Caco-2 (cell line): ENCODE measurements around the gene NARS2. TPM values are rescaled to one million over a fixed set of nuclear protein-coding genes. Genes with fewer than 3 reads are reported as not detected.

Experiments used
- BruUV-seq: library from RNA; stranded (reverse); fragments of 400-500 nt; replicated peaks from 2 replicates; lab custom pipeline; 2021; lab: Mats Ljungman, UMichigan
- CTCF ChIA-PET: fragments of 300-600 bp; sonication (Branson Sonifier 250); formaldehyde crosslinking; loops from one replicate; lab custom pipeline; 2022; ENCODE audit warnings: antibody characterized with exemption; lab: Charles Lee
- POLR2A ChIA-PET: fragments of 300-600 bp; sonication (Branson Sonifier 250); formaldehyde crosslinking; loops from one replicate; lab custom pipeline; 2022; ENCODE audit warnings: antibody characterized with exemption; lab: Charles Lee
- DNase-seq, 2 experiments: peaks; one replicate each; pipeline versions ENCODE4 v3.0.0 to v3.0.0-alpha.2; 2020 to 2022
- H3K27me3 ChIP-seq: replicated peaks from 2 replicates; pipeline ENCODE4 v1.6.0; 2011; ENCODE audit warnings: low read length; ENCODE audit not compliant: control insufficient read depth, insufficient read depth
- H3K36me3 ChIP-seq: 2 replicates; pipeline ENCODE4 v1.5.1; 2011; ENCODE audit warnings: low read length; ENCODE audit not compliant: control insufficient read depth, insufficient read depth
- H3K4me1 ChIP-seq: fragments of 250-450 bp; sonication (Bioruptor Pico); 2 replicates; pipeline ENCODE4 v1.5.1; 2020; ENCODE audit warnings: mild to moderate bottlenecking
- H3K4me3 ChIP-seq: 2 replicates; pipeline ENCODE4 v1.5.1; 2011; ENCODE audit warnings: low read depth, mild to moderate bottlenecking, control low read depth, low read length
- H3K9me3 ChIP-seq: fragments of 250-450 bp; sonication (Bioruptor Pico); 2 replicates; pipeline ENCODE4 v1.5.1; 2020; ENCODE audit warnings: mild to moderate bottlenecking, moderate library complexity
- H3K27ac Mint-ChIP-seq: one replicate; pipeline ENCODE4 v1.8.0; 2022; ENCODE audit warnings: mixed read lengths; ENCODE audit not compliant: unreplicated experiment
- H3K27me3 Mint-ChIP-seq: one replicate; pipeline ENCODE4 v1.8.0; 2022; ENCODE audit warnings: mixed read lengths; ENCODE audit not compliant: insufficient read depth, unreplicated experiment
- H3K36me3 Mint-ChIP-seq: one replicate; pipeline ENCODE4 v1.8.0; 2022; ENCODE audit warnings: mild to moderate bottlenecking, mixed read lengths; ENCODE audit not compliant: insufficient read depth, unreplicated experiment
- H3K4me1 Mint-ChIP-seq: one replicate; pipeline ENCODE4 v1.8.0; 2022; ENCODE audit warnings: low read depth, mixed read lengths; ENCODE audit not compliant: unreplicated experiment
- H3K4me3 Mint-ChIP-seq: one replicate; pipeline ENCODE4 v1.8.0; 2022; ENCODE audit warnings: mild to moderate bottlenecking, moderate library complexity, mixed read lengths; ENCODE audit not compliant: unreplicated experiment
- H3K9me3 Mint-ChIP-seq: one replicate; pipeline ENCODE4 v1.8.0; 2022; ENCODE audit warnings: mixed read lengths; ENCODE audit not compliant: unreplicated experiment
- CTCF ChIP-seq, 2 experiments: fragments of 200-600 bp in 1 of 2; IDR thresholded peaks; 1 replicate in 1 of 2; 2 replicates in 1 of 2; pipeline versions ENCODE4 v1.5.1 to v1.8.0; 2011 to 2022; ENCODE audit warnings: antibody characterized with exemption in 1 of 2, control low read depth in 1 of 2, inconsistent platforms in 1 of 2, low read depth in 1 of 2, low read length in 1 of 2, mild to moderate bottlenecking in 1 of 2, moderate library complexity in 1 of 2; ENCODE audit not compliant: insufficient read depth in 1 of 2, severe bottlenecking in 1 of 2, unreplicated experiment in 1 of 2
- intact Hi-C: fragments of 100-400 bp; cut with micrococcal nuclease; formaldehyde crosslinking; loops from one replicate; pipeline ENCODE4 v1.10.0; 2022; ENCODE audit not compliant: unreplicated experiment
- total RNA-seq: library from RNA; stranded (reverse); gene quantifications from 2 replicates; pipeline ENCODE4 v1.2.3, GENCODE V29; 2022

The NARS2 gene
- total RNA-seq, 1 experiment from 2014 or later: 49.3 TPM

GRCh38 chr11:78390809-78391208 is 183.9 kb downstream of the NARS2 start:
- no peaks in the 10 kb centered on the region for H3K27me3 Mint-ChIP-seq
- Histone ChIP-seq H3K4me1 (peaks cover 32% of the 10 kb centered on the region), H3K36me3 (no peaks in the 10 kb centered on the region), H3K27me3 (no peaks in the 10 kb centered on the region), H3K9me3 (peaks cover 4% of the 10 kb centered on the region; the same call in 1 of the 2 replicates), H3K4me3 (no peak overlapping the region)
- H3K36me3 Mint-ChIP-seq: peaks cover 20% of the 10 kb centered on the region
- TF ChIP-seq CTCF (IDR thresholded peaks at IDR 0.05; ENCODE audit: insufficient read depth in 1 of 2, low read depth in 1 of 2, low read length in 1 of 2, severe bottlenecking in 1 of 2, unreplicated experiment in 1 of 2): no peak
- ChIA-PET CTCF (no interaction called here), POLR2A (no interaction called here)
- H3K4me3 Mint-ChIP-seq: no peak overlapping the region
- intact Hi-C loops: no loop called here
- peak overlapping the region; percentile 36 for H3K27ac Mint-ChIP-seq
- H3K9me3 Mint-ChIP-seq: peaks cover 13% of the 10 kb centered on the region
- no TSS peak for BruUV-seq
- H3K4me1 Mint-ChIP-seq: peaks cover 58% of the 10 kb centered on the region
- DNase-seq: no peak

DNA sequence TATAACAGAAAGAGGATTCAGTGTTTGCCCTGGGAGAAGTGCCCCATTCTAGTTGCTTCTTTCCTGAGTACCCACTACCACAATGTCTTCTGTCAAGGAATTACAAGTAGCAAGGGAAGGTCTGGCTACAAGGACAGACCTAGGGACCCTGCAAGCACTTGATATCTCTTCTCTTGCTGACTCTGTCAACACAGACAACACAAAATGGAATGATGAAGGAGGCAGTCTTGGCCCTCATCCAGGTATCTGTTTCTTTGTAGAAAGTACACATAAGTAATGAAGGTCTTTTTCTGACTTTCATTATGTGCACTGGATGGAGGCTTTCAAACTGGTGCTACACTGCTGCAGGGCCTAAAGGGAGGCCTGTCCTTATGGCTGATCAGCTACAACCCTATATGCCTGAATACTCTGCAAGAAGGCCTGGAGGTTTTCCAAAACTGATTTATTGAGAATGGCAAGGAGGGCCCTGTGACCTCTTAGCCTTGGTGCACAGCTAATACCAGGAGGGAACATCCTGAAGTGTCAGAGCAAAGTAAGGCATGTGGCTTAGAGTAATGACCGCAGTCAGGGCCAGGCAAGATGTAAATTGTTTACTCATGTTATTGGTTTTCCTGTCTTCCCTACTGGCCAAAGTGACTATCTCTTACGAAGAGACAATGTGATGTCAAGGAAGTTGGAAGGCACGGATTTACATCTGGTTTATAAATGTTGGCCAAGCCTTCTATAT is 188.3 kb downstream of the NARS2 start:
- Mint-ChIP-seq H3K4me1 (peaks cover 34% of the 10 kb centered on the region), H3K4me3 (no peak overlapping the region), H3K9me3 (peaks cover 37% of the 10 kb centered on the region), H3K27me3 (no peaks in the 10 kb centered on the region), H3K27ac (no peak overlapping the region), H3K36me3 (peaks cover 55% of the 10 kb centered on the region)
- no peaks in the 10 kb centered on the region for H3K27me3 ChIP-seq
- CTCF ChIA-PET: no interaction called here
- BruUV-seq: no TSS peak
- no peak for TF ChIP-seq CTCF (IDR thresholded peaks at IDR 0.05; ENCODE audit: insufficient read depth in 1 of 2, low read depth in 1 of 2, low read length in 1 of 2, severe bottlenecking in 1 of 2, unreplicated experiment in 1 of 2)
- intact Hi-C loops: no loop called here
- peaks cover 28% of the 10 kb centered on the region for H3K9me3 ChIP-seq
- DNase-seq: no peak
- POLR2A ChIA-PET: no interaction called here
- peaks cover 29% of the 10 kb centered on the region for H3K4me1 ChIP-seq
- H3K4me3 ChIP-seq: no peak overlapping the region
- H3K36me3 ChIP-seq: peaks cover 5% of the 10 kb centered on the region

Other genes with a start within 250 kb of the NARS2 start
- gene GAB2, start 157.0 kb downstream of the NARS2 start, total RNA-seq: 58.6 and 67.3 TPM in 2 replicates